Stimulated activated CD8-positive, alpha-beta memory T cell treated with anti-CD3 and anti-CD28 coated beads, Interleukin-4, amount 100 ng/mL, for 4 hours (primary cell): Measurements from ENCODE around the gene METAP1.
"Not testable (repeated sequence)": the region's sequence is repeated elsewhere in the genome, so short reads cannot be mapped to it uniquely, and the experiment has no call there.

ENCODE experiments used
- DNase-seq, 2 donors: peaks; one replicate each; pipeline ENCODE4 v3.0.0-alpha.2; 2020; ENCODE audit warnings: low read depth in 2 of 2, low spot score in 1 of 2

The METAP1 gene

DNA sequence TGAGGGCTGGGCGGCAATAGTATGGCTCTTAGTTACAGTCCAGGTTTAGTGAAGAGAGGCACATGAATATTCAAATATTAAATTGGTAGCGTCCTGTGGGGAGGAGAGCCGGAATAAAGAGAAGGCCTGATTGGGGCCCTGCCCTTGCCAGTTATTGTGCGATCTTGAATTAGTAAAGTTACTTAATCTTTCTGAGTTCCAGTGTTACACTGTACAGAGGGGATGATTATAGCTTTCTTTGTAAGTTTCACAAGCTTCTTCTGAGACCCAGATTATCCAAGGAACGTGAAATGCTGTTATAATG is 1.2 kb downstream of the METAP1 start:
- no peak for DNase-seq

- no peak for DNase-seq
Observed at GRCh38 chr4:98997166-98997565, 1.6 kb downstream of the METAP1 start.

GRCh38 chr4:98998551-98998950 is 3.0 kb downstream of the METAP1 start:
- no peak for DNase-seq

- DNase-seq: no peak
Observed at GRCh38 chr4:99002279-99002678, 6.8 kb downstream of the METAP1 start.

GRCh38 chr4:99008051-99008450 is 12.5 kb downstream of the METAP1 start:
- no peak for DNase-seq

DNA sequence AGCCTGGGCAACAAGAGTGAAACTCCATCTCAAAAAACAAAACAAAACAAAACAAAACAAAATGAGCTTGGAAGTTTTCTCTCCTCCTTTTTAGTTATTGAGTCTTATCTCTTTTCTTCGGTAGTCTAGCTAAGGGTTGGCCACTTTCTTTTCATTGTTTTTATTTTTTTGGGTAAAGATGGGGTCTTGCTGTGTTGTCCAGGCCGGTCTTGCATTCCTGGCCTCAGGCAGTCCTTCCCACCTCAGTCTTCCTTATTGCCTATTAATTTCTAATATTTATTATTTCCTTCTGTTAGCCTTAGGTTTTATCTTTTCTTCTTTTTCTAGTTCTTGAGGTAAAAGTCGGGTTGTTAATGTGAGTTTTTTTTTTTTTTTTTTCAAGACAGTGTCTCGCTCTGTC is 16.4 kb downstream of the METAP1 start:
- DNase-seq: no peak

DNA sequence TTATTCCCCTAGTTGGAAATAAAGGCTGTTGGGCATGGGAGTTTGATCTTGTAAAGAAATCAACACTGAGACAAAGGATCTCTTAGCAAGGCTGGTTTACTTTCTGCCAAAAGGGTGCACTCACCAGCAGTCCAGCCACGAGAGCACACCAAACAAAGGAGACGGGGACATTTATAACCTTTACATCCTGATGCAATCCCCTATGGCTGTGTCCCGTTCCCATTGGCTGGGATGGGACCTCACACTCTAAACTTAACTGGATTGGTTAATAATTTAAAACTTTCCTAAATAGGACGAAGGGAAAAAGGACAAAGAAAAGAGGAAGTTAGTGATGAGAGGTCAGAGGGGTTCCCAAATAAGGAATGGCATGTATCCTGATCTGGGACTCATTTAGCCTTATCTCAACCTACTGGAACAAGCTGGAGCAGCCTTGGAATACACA is 17.9 kb downstream of the METAP1 start:
- no peak for DNase-seq

DNA sequence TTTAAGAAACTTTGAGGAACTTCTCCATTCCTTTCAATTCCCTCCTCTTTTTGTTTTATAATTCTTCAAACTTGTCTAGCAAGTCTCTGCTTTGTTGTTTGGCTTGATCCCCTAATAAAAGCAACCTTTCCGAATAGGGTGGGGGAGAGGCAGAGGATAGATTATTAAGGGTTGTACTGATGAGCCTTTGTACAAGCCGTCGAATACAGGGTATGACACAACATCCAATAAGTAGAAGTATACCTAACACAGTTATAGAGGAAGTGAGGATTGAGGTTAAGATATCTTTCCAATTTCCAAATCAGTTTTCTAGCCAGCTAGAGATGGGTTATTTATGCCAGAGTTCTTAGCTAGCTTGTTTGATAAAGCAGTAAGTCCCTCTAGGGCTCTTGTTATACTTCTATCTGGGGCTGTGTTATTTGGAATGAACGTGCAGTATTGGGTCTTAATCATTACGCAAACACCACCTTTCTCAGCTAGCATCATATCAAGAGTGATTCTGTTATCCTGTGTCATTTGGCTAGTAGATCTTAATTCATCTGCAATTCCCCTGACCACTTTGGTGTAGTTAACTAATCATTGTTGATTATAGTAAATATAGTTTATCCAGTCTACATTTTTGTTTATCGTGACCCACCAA is 18.5 kb downstream of the METAP1 start:
- no peak for DNase-seq

GRCh38 chr4:99021386-99021785 is 25.9 kb downstream of the METAP1 start:
- no peak for DNase-seq

DNA sequence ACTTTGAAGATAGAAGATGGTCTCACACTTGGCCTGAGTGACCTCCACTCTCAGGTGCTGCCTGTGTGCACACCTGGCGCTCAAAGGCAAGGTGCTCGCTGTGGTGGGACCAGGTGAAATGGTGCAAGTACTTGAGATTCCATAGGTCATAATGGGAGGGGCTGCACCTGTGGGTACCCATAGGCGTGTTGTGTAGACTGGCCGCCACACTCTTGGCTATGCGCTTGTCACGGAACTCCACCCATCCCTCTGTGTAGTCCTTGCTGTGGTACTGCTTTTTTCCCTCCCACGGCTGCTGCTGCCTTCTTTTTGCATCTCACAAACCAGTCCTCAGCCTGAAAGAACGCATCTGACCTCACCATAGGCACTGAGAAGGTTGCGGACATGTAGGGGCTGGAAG is 27.0 kb downstream of the METAP1 start:
- no peak for DNase-seq

GRCh38 chr4:99023800-99024251 is 28.3 kb downstream of the METAP1 start:
- not testable (repeated sequence) for DNase-seq

DNA sequence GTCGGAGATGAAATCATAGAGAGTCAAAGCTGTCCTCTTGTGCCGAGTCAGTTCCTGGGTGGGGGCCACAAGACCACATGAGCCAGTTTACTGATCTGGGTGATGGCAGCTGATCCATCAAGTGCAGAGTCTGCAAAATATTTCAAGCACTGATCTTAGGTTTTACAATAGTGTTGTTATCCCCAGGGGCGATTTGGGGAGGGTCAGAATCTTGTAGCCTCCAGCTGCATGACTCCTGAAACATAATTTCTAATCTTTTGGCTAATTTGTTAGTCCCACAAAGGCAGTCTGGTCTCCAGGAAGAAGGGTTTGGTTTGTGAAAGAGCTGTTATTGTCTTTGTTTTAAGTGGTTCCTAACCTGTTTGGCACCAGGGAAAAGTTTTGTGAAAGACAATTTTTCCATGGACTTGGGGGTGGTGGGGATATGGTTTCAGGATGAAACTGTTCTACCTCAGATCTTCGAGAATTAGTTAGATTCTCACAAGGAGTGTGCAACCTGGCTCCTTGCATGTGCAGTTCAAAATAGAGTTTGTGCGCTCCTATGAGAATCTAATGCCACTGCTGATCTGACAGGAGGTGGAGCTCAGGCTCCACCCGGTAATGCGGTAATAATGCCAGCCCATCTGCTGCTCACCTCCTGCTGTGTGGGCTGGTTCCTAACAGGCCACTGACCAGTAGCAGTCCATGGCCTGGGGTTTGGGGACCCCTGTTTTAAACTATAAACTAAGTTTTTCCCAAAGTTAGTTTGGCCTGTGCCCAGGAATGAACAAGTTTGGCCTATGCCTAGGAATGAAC is 29.2 kb downstream of the METAP1 start:
- no peak for DNase-seq

GRCh38 chr4:99025506-99025905 is 30.0 kb downstream of the METAP1 start:
- no peak for DNase-seq

- DNase-seq: no peak
Observed at GRCh38 chr4:99027304-99027703, 31.8 kb downstream of the METAP1 start.

- no peak for DNase-seq
Observed at GRCh38 chr4:99028187-99028586, 32.7 kb downstream of the METAP1 start.

DNA sequence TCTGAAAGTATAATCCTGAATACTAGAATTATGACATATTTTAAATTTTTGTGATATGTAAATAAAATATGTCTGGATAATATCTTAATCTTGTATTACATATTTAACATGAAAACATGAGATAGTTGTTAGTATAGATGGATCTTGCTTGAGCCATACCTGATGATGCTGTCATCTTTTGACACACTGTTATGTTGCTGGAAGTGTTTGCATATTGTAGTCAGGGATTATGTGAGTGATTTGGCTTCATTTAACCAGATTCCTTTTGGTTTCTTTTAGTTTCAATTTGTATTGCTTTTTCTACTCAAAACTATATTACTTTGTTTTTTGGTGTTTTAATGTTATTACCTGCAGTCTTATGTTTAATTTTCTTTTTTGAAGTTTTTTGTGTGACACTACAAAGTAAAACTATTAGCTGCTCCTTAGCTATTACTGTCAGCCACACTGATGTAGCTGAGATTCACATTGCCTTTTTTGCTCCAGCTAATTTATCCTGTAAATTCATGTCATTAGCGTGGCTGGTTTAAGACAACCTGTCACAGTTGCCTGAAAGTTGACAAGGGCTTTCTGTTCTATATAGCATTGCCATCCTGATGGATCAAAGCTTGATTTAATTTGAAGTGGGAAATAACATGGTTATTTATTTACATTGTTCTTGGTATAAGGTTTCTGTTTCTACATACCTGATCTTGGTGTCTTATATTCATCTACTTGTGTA is 33.7 kb downstream of the METAP1 start:
- no peak for DNase-seq

DNA sequence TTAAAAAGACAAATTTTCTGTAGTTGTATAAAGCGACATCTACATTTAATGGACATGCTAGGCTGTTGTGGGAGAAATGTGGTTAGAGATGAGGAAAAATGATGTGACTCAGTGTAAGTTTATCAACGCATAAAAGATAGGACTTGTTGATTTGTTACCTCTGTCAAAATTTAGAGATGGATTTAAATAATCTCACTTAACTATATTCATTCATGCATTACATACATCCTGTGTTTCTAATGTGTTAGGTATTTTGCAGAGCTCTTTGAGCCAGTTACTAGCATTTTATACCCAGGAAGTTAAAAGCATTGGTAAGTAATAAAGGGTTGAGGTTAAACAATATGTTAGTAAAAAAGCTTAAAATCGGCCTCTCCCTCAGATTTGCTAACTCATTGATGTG is 34.3 kb downstream of the METAP1 start:
- no peak for DNase-seq

GRCh38 chr4:99033956-99034355 is 38.4 kb downstream of the METAP1 start:
- no peak for DNase-seq

GRCh38 chr4:99038213-99038612 is 42.7 kb downstream of the METAP1 start:
- no peak for DNase-seq

- DNase-seq: no peak
Observed at GRCh38 chr4:99043346-99043745, 47.8 kb downstream of the METAP1 start.

- DNase-seq: no peak
Observed at GRCh38 chr4:99047710-99048109, 52.2 kb downstream of the METAP1 start.

GRCh38 chr4:99052902-99053301 is 57.4 kb downstream of the METAP1 start:
- DNase-seq: no peak
